ENCODE results near the gene NSUN2. TPM values are rescaled to one million over a fixed set of nuclear protein-coding genes. Genes with fewer than 3 reads are reported as not detected.
"Not testable (repeated sequence)": the region's sequence is repeated elsewhere in the genome, so short reads cannot be mapped to it uniquely, and the experiment has no call there.

The NSUN2 gene
- polyA plus RNA-seq, 2 donors: 24.5 to 44.4 TPM

GRCh38 chr5:6572825-6573380, 59.9 kb downstream of the NSUN2 start:
- no peaks in the 10 kb centered on the region for H3K4me1 ChIP-seq (ENCODE audit: control insufficient read depth in 2 of 2, insufficient read depth in 2 of 2, low read length in 1 of 2)
- 91% methylated on average over 21 of the region's 21 CpGs for WGBS, 2 donors
- H3K27me3 ChIP-seq (ENCODE audit: control insufficient read depth in 1 of 2, insufficient read depth in 2 of 2, low read length in 2 of 2): no peaks in the 10 kb centered on the region
- no peak overlapping the region for H3K4me3 ChIP-seq (ENCODE audit: low read depth in 1 of 2, low read length in 2 of 2)
- H3K9me3 ChIP-seq (ENCODE audit: control insufficient read depth in 2 of 2, insufficient read depth in 1 of 2, low read depth in 1 of 2, low read length in 1 of 2): no peaks in the 10 kb centered on the region
- no peak overlapping the region for H3K27ac ChIP-seq (ENCODE audit: low read depth in 2 of 2, low read length in 1 of 2)
- no peaks in the 10 kb centered on the region for H3K36me3 ChIP-seq (ENCODE audit: control insufficient read depth in 2 of 2, insufficient read depth in 2 of 2, low read length in 1 of 2)

DNA sequence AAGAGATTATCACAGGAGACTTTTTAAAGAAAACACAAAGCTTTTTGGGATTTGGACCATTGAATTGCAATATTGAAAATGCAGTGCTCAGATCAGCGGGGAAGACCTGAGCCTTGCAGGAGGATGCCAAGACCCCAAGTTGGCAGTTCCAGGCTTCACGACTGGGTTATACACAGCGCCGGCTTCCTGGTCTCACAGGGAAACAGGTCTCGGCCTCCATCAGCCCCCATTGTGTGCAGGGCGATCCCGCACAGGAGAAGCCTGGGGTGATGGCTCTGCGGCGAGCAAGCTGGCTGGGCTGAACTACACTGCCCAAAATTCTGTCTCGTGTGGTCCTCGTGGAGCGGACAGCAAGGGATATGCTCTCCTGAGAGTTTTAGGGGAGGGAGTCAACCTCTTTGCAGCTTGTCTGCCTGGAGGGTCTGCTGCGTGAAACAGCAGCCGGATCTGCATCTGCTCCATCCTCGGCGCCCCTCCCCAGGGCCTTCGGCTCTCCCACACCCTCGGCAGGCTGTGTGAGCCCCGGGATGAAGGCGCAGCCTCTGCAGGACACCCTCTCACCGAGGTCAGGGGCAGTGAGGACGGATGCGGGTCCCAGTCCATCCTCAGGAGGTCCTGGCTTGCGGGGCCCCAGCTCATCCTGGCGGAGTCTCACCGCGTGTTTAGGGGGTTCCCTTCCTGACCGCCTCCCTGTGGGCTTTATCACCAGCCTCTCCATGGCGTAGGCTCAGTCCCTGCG, 60.6 kb downstream of the NSUN2 start:
- Histone ChIP-seq H3K4me1 (ENCODE audit: control insufficient read depth in 2 of 2, insufficient read depth in 2 of 2, low read length in 1 of 2) (no peaks in the 10 kb centered on the region), H3K9me3 (ENCODE audit: control insufficient read depth in 2 of 2, insufficient read depth in 1 of 2, low read depth in 1 of 2, low read length in 1 of 2) (no peaks in the 10 kb centered on the region), H3K27ac (ENCODE audit: low read depth in 2 of 2, low read length in 1 of 2) (no peak overlapping the region), H3K36me3 (ENCODE audit: control insufficient read depth in 2 of 2, insufficient read depth in 2 of 2, low read length in 1 of 2) (no peaks in the 10 kb centered on the region), H3K4me3 (ENCODE audit: low read depth in 1 of 2, low read length in 2 of 2) (no peak overlapping the region), H3K27me3 (ENCODE audit: control insufficient read depth in 1 of 2, insufficient read depth in 2 of 2, low read length in 2 of 2) (no peaks in the 10 kb centered on the region)
- WGBS, 2 donors: 79 to 87% methylated on average over 30 of the region's 30 CpGs

DNA sequence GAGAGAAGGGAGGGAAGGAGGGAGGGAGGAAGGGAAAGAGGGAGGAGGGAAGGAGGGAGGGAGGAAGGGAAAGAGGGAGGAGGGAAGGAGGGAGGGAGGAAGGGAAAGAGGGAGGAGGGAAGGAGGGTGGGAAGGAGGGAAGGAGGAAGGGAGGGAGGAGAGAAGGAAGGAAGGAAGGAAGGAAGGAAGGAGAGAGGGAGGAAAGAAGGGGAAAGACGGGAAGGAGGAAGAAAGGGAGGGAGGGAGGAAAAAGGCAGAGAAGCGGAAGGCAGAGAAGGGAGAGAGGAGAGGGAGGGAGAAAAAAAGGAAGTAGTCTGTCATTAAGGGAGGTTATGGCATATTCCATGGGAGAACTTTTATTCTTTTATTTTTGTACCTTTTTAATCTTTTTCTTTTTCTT, 61.2 kb downstream of the NSUN2 start:
- H3K27me3 ChIP-seq (ENCODE audit: control insufficient read depth in 1 of 2, insufficient read depth in 2 of 2, low read length in 2 of 2); H3K36me3 ChIP-seq (ENCODE audit: control insufficient read depth in 2 of 2, insufficient read depth in 2 of 2, low read length in 1 of 2); H3K9me3 ChIP-seq (ENCODE audit: control insufficient read depth in 2 of 2, insufficient read depth in 1 of 2, low read depth in 1 of 2, low read length in 1 of 2); H3K4me1 ChIP-seq (ENCODE audit: control insufficient read depth in 2 of 2, insufficient read depth in 2 of 2, low read length in 1 of 2); H3K4me3 ChIP-seq (ENCODE audit: low read depth in 1 of 2, low read length in 2 of 2); H3K27ac ChIP-seq (ENCODE audit: low read depth in 2 of 2, low read length in 1 of 2): not testable (repeated sequence)
- WGBS, 2 donors: 55 to 66% methylated on average over 2 of the region's 2 CpGs

DNA sequence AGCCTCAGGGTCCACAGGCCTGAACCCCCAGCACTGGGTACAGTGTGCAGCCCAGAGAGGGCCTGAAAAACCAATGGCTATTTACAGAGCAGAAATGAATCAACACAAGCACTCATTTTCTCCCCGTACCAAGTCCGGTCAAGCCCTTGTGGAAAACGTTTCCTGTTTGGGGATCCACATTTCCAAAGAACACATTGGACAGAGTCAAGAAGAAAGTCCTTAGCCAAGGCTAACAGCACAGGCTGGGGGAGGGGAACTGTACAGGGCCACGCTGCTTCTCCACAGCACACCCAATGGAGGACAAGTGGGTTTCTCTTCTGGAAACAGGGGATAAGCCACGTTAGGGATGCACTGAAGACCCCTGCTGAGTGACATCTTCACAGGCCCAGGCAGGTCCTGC, 62.3 kb downstream of the NSUN2 start:
- Histone ChIP-seq H3K9me3 (ENCODE audit: control insufficient read depth in 2 of 2, insufficient read depth in 1 of 2, low read depth in 1 of 2, low read length in 1 of 2) (no peaks in the 10 kb centered on the region), H3K27ac (ENCODE audit: low read depth in 2 of 2, low read length in 1 of 2) (no peak overlapping the region), H3K36me3 (ENCODE audit: control insufficient read depth in 2 of 2, insufficient read depth in 2 of 2, low read length in 1 of 2) (no peaks in the 10 kb centered on the region), H3K27me3 (ENCODE audit: control insufficient read depth in 1 of 2, insufficient read depth in 2 of 2, low read length in 2 of 2) (no peaks in the 10 kb centered on the region), H3K4me1 (ENCODE audit: control insufficient read depth in 2 of 2, insufficient read depth in 2 of 2, low read length in 1 of 2) (no peaks in the 10 kb centered on the region), H3K4me3 (ENCODE audit: low read depth in 1 of 2, low read length in 2 of 2) (no peak overlapping the region)
- WGBS, 2 donors: 61 to 63% methylated on average over 5 of the region's 5 CpGs

GRCh38 chr5:6568889-6569288, 64.0 kb downstream of the NSUN2 start:
- no peaks in the 10 kb centered on the region for H3K4me1 ChIP-seq (ENCODE audit: control insufficient read depth in 2 of 2, insufficient read depth in 2 of 2, low read length in 1 of 2)
- no peaks in the 10 kb centered on the region for H3K9me3 ChIP-seq (ENCODE audit: control insufficient read depth in 2 of 2, insufficient read depth in 1 of 2, low read depth in 1 of 2, low read length in 1 of 2)
- no peak overlapping the region for H3K4me3 ChIP-seq (ENCODE audit: low read depth in 1 of 2, low read length in 2 of 2)
- H3K27me3 ChIP-seq (ENCODE audit: control insufficient read depth in 1 of 2, insufficient read depth in 2 of 2, low read length in 2 of 2): no peaks in the 10 kb centered on the region
- 74 to 79% methylated on average over 6 of the region's 6 CpGs for WGBS, 2 donors
- H3K36me3 ChIP-seq (ENCODE audit: control insufficient read depth in 2 of 2, insufficient read depth in 2 of 2, low read length in 1 of 2): no peaks in the 10 kb centered on the region
- H3K27ac ChIP-seq (ENCODE audit: low read depth in 2 of 2, low read length in 1 of 2): no peak overlapping the region

DNA sequence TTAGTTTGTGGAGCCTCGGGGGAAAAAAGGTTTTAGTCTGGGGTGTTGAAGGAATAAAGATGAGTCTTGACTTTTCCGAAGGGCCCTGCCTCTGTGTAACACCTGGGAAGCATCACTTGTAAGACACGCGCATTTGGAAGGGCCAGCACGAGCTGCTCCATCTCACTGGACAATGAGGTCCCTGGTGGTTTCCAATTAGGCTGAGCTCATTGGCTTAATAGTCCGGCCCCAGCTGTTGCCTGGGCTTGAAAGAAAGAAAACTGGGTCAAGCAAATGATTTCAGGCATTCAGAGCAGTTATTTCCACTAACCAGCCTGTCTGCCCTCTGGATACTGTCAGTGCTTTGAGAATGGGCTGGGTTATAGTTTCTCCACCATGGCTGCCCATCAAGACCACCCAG, 64.5 kb downstream of the NSUN2 start:
- 74 to 76% methylated on average over 6 of the region's 6 CpGs for WGBS, 2 donors
- Histone ChIP-seq H3K27me3 (ENCODE audit: control insufficient read depth in 1 of 2, insufficient read depth in 2 of 2, low read length in 2 of 2) (no peaks in the 10 kb centered on the region), H3K4me1 (ENCODE audit: control insufficient read depth in 2 of 2, insufficient read depth in 2 of 2, low read length in 1 of 2) (no peaks in the 10 kb centered on the region), H3K27ac (ENCODE audit: low read depth in 2 of 2, low read length in 1 of 2) (no peak overlapping the region), H3K9me3 (ENCODE audit: control insufficient read depth in 2 of 2, insufficient read depth in 1 of 2, low read depth in 1 of 2, low read length in 1 of 2) (no peaks in the 10 kb centered on the region), H3K4me3 (ENCODE audit: low read depth in 1 of 2, low read length in 2 of 2) (no peak overlapping the region), H3K36me3 (ENCODE audit: control insufficient read depth in 2 of 2, insufficient read depth in 2 of 2, low read length in 1 of 2) (no peaks in the 10 kb centered on the region)

DNA sequence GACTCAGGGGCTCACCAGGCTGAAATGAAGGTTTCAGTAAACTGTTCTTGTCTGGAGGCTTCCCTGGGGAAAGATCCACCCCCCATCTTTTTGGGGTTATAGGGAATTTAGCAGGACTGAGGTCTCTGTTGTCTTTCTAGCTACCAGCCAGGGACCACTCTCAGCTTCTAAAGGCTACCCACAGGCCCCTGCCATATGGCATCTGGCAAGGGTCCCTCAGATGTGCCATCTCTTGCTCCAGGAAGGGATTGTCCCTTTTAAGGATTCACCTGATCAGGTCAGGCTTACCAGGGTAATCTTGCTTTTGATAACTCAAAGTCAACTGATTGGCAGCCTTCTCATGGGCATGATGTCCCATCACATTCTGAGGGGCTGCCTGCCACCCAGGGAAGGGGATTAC, 65.0 kb downstream of the NSUN2 start:
- H3K27ac ChIP-seq (ENCODE audit: low read depth in 2 of 2, low read length in 1 of 2): no peak overlapping the region
- no peaks in the 10 kb centered on the region for H3K27me3 ChIP-seq (ENCODE audit: control insufficient read depth in 1 of 2, insufficient read depth in 2 of 2, low read length in 2 of 2)
- H3K36me3 ChIP-seq (ENCODE audit: control insufficient read depth in 2 of 2, insufficient read depth in 2 of 2, low read length in 1 of 2): no peaks in the 10 kb centered on the region
- H3K4me3 ChIP-seq (ENCODE audit: low read depth in 1 of 2, low read length in 2 of 2): no peak overlapping the region
- H3K4me1 ChIP-seq (ENCODE audit: control insufficient read depth in 2 of 2, insufficient read depth in 2 of 2, low read length in 1 of 2): no peaks in the 10 kb centered on the region
- H3K9me3 ChIP-seq (ENCODE audit: control insufficient read depth in 2 of 2, insufficient read depth in 1 of 2, low read depth in 1 of 2, low read length in 1 of 2): no peaks in the 10 kb centered on the region

- Histone ChIP-seq H3K36me3 (ENCODE audit: control insufficient read depth in 2 of 2, insufficient read depth in 2 of 2, low read length in 1 of 2) (no peaks in the 10 kb centered on the region), H3K4me1 (ENCODE audit: control insufficient read depth in 2 of 2, insufficient read depth in 2 of 2, low read length in 1 of 2) (no peaks in the 10 kb centered on the region), H3K4me3 (ENCODE audit: low read depth in 1 of 2, low read length in 2 of 2) (no peak overlapping the region), H3K27me3 (ENCODE audit: control insufficient read depth in 1 of 2, insufficient read depth in 2 of 2, low read length in 2 of 2) (no peaks in the 10 kb centered on the region), H3K27ac (ENCODE audit: low read depth in 2 of 2, low read length in 1 of 2) (no peak overlapping the region), H3K9me3 (ENCODE audit: control insufficient read depth in 2 of 2, insufficient read depth in 1 of 2, low read depth in 1 of 2, low read length in 1 of 2) (no peaks in the 10 kb centered on the region)
- 86 to 90% methylated on average over 4 of the region's 4 CpGs for WGBS, 2 donors
These were observed 65.8 kb downstream of the NSUN2 start for GRCh38 chr5:6567068-6567467.

DNA sequence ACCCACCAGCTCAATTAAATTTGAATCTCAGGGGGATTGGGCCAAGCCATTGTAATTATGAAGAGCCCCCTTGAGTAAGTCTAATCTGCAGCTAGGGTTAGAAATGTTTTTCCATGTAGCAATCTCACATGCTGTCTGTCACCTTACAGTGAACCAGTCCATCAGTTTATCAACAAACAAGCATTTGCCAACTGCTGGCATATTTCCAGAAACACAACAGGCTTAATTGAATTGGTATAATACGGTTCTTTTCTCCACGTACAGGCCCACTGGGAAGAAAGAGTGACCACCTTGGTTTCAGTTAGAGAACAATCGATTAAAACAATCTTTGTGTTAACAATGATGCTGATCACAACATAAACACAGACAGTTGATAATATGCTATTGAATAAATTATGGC, 67.4 kb downstream of the NSUN2 start:
- WGBS, 2 donors: 75 to 84% methylated on average over 3 of the region's 3 CpGs
- Histone ChIP-seq H3K4me1 (ENCODE audit: control insufficient read depth in 2 of 2, insufficient read depth in 2 of 2, low read length in 1 of 2) (no peaks in the 10 kb centered on the region), H3K27ac (ENCODE audit: low read depth in 2 of 2, low read length in 1 of 2) (no peak overlapping the region), H3K36me3 (ENCODE audit: control insufficient read depth in 2 of 2, insufficient read depth in 2 of 2, low read length in 1 of 2) (no peaks in the 10 kb centered on the region), H3K27me3 (ENCODE audit: control insufficient read depth in 1 of 2, insufficient read depth in 2 of 2, low read length in 2 of 2) (no peaks in the 10 kb centered on the region), H3K4me3 (ENCODE audit: low read depth in 1 of 2, low read length in 2 of 2) (no peak overlapping the region), H3K9me3 (ENCODE audit: control insufficient read depth in 2 of 2, insufficient read depth in 1 of 2, low read depth in 1 of 2, low read length in 1 of 2) (no peaks in the 10 kb centered on the region)

All from esophagus (tissue), 2 donors.